Caco-2 (cell line): ENCODE data around the gene RNF175. TPM values are rescaled to one million over a fixed set of nuclear protein-coding genes. Genes with fewer than 3 reads are reported as not detected.

Experiments
- BruUV-seq: library from RNA; stranded (reverse); fragments of 400-500 nt; replicated peaks from 2 replicates; lab custom pipeline; 2021; lab: Mats Ljungman, UMichigan
- CTCF ChIA-PET: fragments of 300-600 bp; sonication (Branson Sonifier 250); formaldehyde crosslinking; loops from one replicate; lab custom pipeline; 2022; ENCODE audit warnings: antibody characterized with exemption; lab: Charles Lee
- POLR2A ChIA-PET: fragments of 300-600 bp; sonication (Branson Sonifier 250); formaldehyde crosslinking; loops from one replicate; lab custom pipeline; 2022; ENCODE audit warnings: antibody characterized with exemption; lab: Charles Lee
- DNase-seq, 2 experiments: peaks; one replicate each; pipeline versions ENCODE4 v3.0.0 to v3.0.0-alpha.2; 2020 to 2022
- H3K27me3 ChIP-seq: replicated peaks from 2 replicates; pipeline ENCODE4 v1.6.0; 2011; ENCODE audit warnings: low read length; ENCODE audit not compliant: control insufficient read depth, insufficient read depth
- H3K36me3 ChIP-seq: 2 replicates; pipeline ENCODE4 v1.5.1; 2011; ENCODE audit warnings: low read length; ENCODE audit not compliant: control insufficient read depth, insufficient read depth
- H3K4me1 ChIP-seq: fragments of 250-450 bp; sonication (Bioruptor Pico); 2 replicates; pipeline ENCODE4 v1.5.1; 2020; ENCODE audit warnings: mild to moderate bottlenecking
- H3K4me3 ChIP-seq: 2 replicates; pipeline ENCODE4 v1.5.1; 2011; ENCODE audit warnings: low read depth, mild to moderate bottlenecking, control low read depth, low read length
- H3K9me3 ChIP-seq: fragments of 250-450 bp; sonication (Bioruptor Pico); 2 replicates; pipeline ENCODE4 v1.5.1; 2020; ENCODE audit warnings: mild to moderate bottlenecking, moderate library complexity
- H3K27ac Mint-ChIP-seq: one replicate; pipeline ENCODE4 v1.8.0; 2022; ENCODE audit warnings: mixed read lengths; ENCODE audit not compliant: unreplicated experiment
- H3K27me3 Mint-ChIP-seq: one replicate; pipeline ENCODE4 v1.8.0; 2022; ENCODE audit warnings: mixed read lengths; ENCODE audit not compliant: insufficient read depth, unreplicated experiment
- H3K36me3 Mint-ChIP-seq: one replicate; pipeline ENCODE4 v1.8.0; 2022; ENCODE audit warnings: mild to moderate bottlenecking, mixed read lengths; ENCODE audit not compliant: insufficient read depth, unreplicated experiment
- H3K4me1 Mint-ChIP-seq: one replicate; pipeline ENCODE4 v1.8.0; 2022; ENCODE audit warnings: low read depth, mixed read lengths; ENCODE audit not compliant: unreplicated experiment
- H3K4me3 Mint-ChIP-seq: one replicate; pipeline ENCODE4 v1.8.0; 2022; ENCODE audit warnings: mild to moderate bottlenecking, moderate library complexity, mixed read lengths; ENCODE audit not compliant: unreplicated experiment
- H3K9me3 Mint-ChIP-seq: one replicate; pipeline ENCODE4 v1.8.0; 2022; ENCODE audit warnings: mixed read lengths; ENCODE audit not compliant: unreplicated experiment
- intact Hi-C: fragments of 100-400 bp; cut with micrococcal nuclease; formaldehyde crosslinking; loops from one replicate; pipeline ENCODE4 v1.10.0; 2022; ENCODE audit not compliant: unreplicated experiment
- total RNA-seq: library from RNA; stranded (reverse); gene quantifications from 2 replicates; pipeline ENCODE4 v1.2.3, GENCODE V29; 2022
- TF ChIP-seq, protein P1 (sequence below), 2 experiments: fragments of 200-600 bp in 1 of 2; IDR thresholded peaks; 1 replicate in 1 of 2; 2 replicates in 1 of 2; pipeline versions ENCODE4 v1.5.1 to v1.8.0; 2011 to 2022; ENCODE audit warnings: antibody characterized with exemption in 1 of 2, control low read depth in 1 of 2, inconsistent platforms in 1 of 2, low read depth in 1 of 2, low read length in 1 of 2, mild to moderate bottlenecking in 1 of 2, moderate library complexity in 1 of 2; ENCODE audit not compliant: insufficient read depth in 1 of 2, severe bottlenecking in 1 of 2, unreplicated experiment in 1 of 2

RNF175 gene
- total RNA-seq, 1 experiment from 2014 or later, result not detected

DNA sequence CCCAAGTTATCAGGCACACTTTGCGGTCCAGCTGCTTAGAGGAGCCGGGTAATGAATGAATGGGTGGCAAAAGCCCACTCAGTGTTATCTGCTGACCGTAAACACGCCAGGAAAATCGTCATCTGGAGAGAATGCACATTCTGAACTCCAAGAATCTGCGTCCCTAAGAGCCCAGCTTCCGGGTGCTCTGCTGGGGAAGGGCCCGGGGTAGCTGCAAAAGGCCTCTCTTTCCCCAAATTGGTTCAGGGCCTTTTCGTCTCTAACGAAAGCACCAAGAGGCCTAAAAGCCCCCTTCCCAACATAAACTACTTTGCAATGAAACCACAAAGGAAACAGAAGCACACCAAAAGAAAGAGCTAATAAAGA lies 30.7 kb upstream of the RNF175 start:
- no peak for DNase-seq
- ChIA-PET POLR2A (no interaction called here), CTCF (no interaction called here)
- Mint-ChIP-seq H3K27ac (no peak overlapping the region), H3K9me3 (no peaks in the 10 kb centered on the region), H3K4me1 (peaks cover 11% of the 10 kb centered on the region), H3K4me3 (no peak overlapping the region), H3K36me3 (no peaks in the 10 kb centered on the region), H3K27me3 (peaks cover 8% of the 10 kb centered on the region)
- no peak overlapping the region for H3K4me3 ChIP-seq
- intact Hi-C loops, result no loop called here
- peaks cover 17% of the 10 kb centered on the region for H3K4me1 ChIP-seq
- no peaks in the 10 kb centered on the region for H3K36me3 ChIP-seq
- TF ChIP-seq, protein P1, sequence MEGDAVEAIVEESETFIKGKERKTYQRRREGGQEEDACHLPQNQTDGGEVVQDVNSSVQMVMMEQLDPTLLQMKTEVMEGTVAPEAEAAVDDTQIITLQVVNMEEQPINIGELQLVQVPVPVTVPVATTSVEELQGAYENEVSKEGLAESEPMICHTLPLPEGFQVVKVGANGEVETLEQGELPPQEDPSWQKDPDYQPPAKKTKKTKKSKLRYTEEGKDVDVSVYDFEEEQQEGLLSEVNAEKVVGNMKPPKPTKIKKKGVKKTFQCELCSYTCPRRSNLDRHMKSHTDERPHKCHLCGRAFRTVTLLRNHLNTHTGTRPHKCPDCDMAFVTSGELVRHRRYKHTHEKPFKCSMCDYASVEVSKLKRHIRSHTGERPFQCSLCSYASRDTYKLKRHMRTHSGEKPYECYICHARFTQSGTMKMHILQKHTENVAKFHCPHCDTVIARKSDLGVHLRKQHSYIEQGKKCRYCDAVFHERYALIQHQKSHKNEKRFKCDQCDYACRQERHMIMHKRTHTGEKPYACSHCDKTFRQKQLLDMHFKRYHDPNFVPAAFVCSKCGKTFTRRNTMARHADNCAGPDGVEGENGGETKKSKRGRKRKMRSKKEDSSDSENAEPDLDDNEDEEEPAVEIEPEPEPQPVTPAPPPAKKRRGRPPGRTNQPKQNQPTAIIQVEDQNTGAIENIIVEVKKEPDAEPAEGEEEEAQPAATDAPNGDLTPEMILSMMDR (IDR thresholded peaks at IDR 0.05; ENCODE audit: insufficient read depth in 1 of 2, low read depth in 1 of 2, low read length in 1 of 2, severe bottlenecking in 1 of 2, unreplicated experiment in 1 of 2), result no peak
- no peaks in the 10 kb centered on the region for H3K9me3 ChIP-seq
- BruUV-seq, result no TSS peak
- H3K27me3 ChIP-seq, result no peaks in the 10 kb centered on the region

DNA sequence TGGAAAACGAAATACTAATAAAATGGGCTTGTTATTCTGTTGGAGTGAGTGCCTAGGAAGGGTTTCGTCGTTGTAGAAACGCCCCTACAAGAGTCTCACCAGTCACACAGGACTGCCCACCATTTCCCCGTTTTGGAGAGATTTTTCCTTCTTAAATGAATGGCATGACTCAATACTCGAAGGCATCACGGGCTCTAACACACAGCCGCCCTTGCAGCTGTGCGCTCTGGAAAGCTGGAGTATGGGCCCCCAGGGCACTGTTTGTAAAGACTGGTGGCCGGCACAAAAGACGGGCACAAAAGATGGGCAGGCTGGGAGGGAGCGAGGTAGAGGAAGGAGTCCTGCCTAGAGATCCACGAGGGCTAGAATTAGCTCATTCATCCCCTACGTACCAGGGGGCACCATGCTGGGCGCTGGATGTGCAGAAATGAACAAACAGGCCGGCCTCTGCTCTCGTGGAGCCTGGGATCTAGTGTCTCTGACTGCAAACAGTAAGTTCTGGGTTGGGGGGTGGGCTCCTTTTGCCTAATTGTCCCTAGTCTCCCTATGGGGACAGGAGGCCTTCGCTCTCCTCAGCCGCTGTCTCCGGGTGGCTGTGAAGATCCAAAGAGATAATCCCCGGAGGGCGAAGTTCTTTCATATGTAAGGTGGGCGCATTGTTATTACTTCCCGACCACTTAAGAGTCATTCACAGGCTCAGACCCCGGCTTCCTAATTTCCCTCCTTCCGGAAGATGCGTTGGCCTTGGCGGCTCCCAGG lies 30.1 kb upstream of the RNF175 start:
- no peak overlapping the region for H3K27ac Mint-ChIP-seq
- peaks cover 11% of the 10 kb centered on the region for H3K4me1 Mint-ChIP-seq
- BruUV-seq, result no TSS peak
- no peak overlapping the region for H3K4me3 ChIP-seq
- H3K36me3 ChIP-seq, result no peaks in the 10 kb centered on the region
- TF ChIP-seq, protein P1 (IDR thresholded peaks at IDR 0.05; ENCODE audit: insufficient read depth in 1 of 2, low read depth in 1 of 2, low read length in 1 of 2, severe bottlenecking in 1 of 2, unreplicated experiment in 1 of 2), result no peak
- H3K4me3 Mint-ChIP-seq, result no peak overlapping the region
- H3K9me3 ChIP-seq, result no peaks in the 10 kb centered on the region
- ChIA-PET CTCF (no interaction called here), POLR2A (no interaction called here)
- H3K27me3 Mint-ChIP-seq, result peaks cover 8% of the 10 kb centered on the region
- intact Hi-C loops, result loop anchor here (5.0 kb wide), 1 partner anchor 522 kb away; no protein-coding TSS in a partner anchor
- H3K36me3 Mint-ChIP-seq, result no peaks in the 10 kb centered on the region
- H3K27me3 ChIP-seq, result no peaks in the 10 kb centered on the region
- no peaks in the 10 kb centered on the region for H3K9me3 Mint-ChIP-seq
- no peak for DNase-seq
- H3K4me1 ChIP-seq, result peaks cover 16% of the 10 kb centered on the region

DNA sequence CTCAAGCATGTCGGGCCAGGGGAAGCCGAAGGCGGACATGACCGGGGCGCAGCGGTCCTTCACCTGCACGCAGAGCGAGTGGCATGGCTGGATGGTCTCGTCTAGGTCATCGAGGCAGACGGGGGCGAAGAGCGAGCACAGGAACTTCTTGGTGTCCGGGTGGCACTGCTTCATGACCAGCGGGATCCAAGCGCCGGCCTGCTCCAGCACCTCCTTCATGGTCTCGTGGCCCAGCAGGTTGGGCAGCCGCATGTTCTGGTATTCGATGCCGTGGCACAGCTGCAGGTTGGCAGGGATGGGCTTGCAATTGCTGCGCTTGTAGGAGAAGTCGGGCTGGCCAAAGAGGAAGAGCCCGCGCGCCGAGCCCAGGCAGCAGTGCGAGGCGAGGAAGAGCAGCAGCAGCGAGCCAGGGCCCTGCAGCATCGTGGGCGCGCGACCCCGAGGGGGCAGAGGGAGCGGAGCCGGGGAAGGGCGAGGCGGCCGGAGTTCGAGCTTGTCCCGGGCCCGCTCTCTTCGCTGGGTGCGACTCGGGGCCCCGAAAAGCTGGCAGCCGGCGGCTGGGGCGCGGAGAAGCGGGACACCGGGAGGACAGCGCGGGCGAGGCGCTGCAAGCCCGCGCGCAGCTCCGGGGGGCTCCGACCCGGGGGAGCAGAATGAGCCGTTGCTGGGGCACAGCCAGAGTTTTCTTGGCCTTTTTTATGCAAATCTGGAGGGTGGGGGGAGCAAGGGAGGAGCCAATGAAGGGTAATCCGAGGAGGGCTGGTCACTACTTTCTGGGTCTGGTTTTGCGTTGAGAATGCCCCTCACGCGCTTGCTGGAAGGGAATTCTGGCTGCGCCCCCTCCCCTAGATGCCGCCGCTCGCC lies 28.8 kb upstream of the RNF175 start, which contains the start of gene SFRP2:
SFRP2 (minus strand) TSS at position 671 of the 864 bp plus-strand sequence; CDS start at position 423, 248 bp downstream.
- H3K4me1 Mint-ChIP-seq, result peaks cover 6% of the 10 kb centered on the region
- intact Hi-C loops, result loop anchor here (5.0 kb wide), 1 partner anchor 524 kb away; no protein-coding TSS in a partner anchor
- peaks cover 8% of the 10 kb centered on the region for H3K27me3 Mint-ChIP-seq
- no peak for DNase-seq
- ChIA-PET CTCF (no interaction called here), POLR2A (no interaction called here)
- H3K4me1 ChIP-seq, result peaks cover 4% of the 10 kb centered on the region
- no peak within 1 kb of the TSS for H3K4me3 Mint-ChIP-seq
- no peak within 1 kb of the TSS for H3K27ac Mint-ChIP-seq
- no peaks in the 10 kb centered on the region for H3K9me3 Mint-ChIP-seq
- no peaks in the 10 kb centered on the region for H3K9me3 ChIP-seq
- BruUV-seq, result no TSS peak
- no peak within 1 kb of the TSS for H3K4me3 ChIP-seq
- TF ChIP-seq, protein P1 (IDR thresholded peaks at IDR 0.05; ENCODE audit: insufficient read depth in 1 of 2, low read depth in 1 of 2, low read length in 1 of 2, severe bottlenecking in 1 of 2, unreplicated experiment in 1 of 2), result no peak
- no peaks in the 10 kb centered on the region for H3K27me3 ChIP-seq
- H3K36me3 Mint-ChIP-seq, result no peaks in the 10 kb centered on the region
- no peaks in the 10 kb centered on the region for H3K36me3 ChIP-seq
